H1 (cell line): ENCODE measurements around the gene OR1I1. TPM values are rescaled to one million over a fixed set of nuclear protein-coding genes. Genes with fewer than 3 reads are reported as not detected.

Experiments used
- CTCF ChIA-PET: fragments of 300-600 bp; sonication (Branson Sonifier 250); formaldehyde crosslinking; loops from one replicate; lab custom pipeline; 2021; ENCODE audit not compliant: partially characterized antibody; lab: Charles Lee
- POLR2A ChIA-PET: fragments of 300-600 bp; sonication (Branson Sonifier 250); formaldehyde crosslinking; loops from one replicate; lab custom pipeline; 2021; ENCODE audit warnings: inconsistent platforms; ENCODE audit not compliant: partially characterized antibody; lab: Charles Lee
- DNase-seq, 2 experiments: peaks; one replicate each; pipeline versions ENCODE4 v3.0.0 to v3.0.0-alpha.2; 2010 to 2022; ENCODE audit warnings: low spot score in 2 of 2, low read depth in 1 of 2, mixed read lengths in 1 of 2
- FAIRE-seq: peaks from 2 replicates; lab custom pipeline; 2011; peaks lifted over from hg19 to GRCh38; lab: Jason Lieb, UNC
- H2AFZ ChIP-seq: 2 replicates; pipeline ENCODE4 v1.8.1; 2012; ENCODE audit warnings: low read length, inconsistent platforms
- H2AK5ac ChIP-seq: 2 replicates; pipeline ENCODE4 v1.6.1; 2013; ENCODE audit warnings: low read depth, low read length
- H2BK120ac ChIP-seq: replicated peaks from 2 replicates; pipeline ENCODE3; 2013; ENCODE audit warnings: low read depth, low read length, inconsistent platforms
- H2BK12ac ChIP-seq: 2 replicates; pipeline ENCODE4 v1.6.1; 2013; ENCODE audit warnings: low read depth, low read length
- H2BK15ac ChIP-seq: 2 replicates; pipeline ENCODE4 v1.6.1; 2013; ENCODE audit warnings: low read length
- H2BK20ac ChIP-seq: 2 replicates; pipeline ENCODE4 v1.6.1; 2013; ENCODE audit warnings: low read length
- H2BK5ac ChIP-seq: 2 replicates; pipeline ENCODE4 v1.6.1; 2013; ENCODE audit warnings: low read depth, low read length
- H3K14ac ChIP-seq: 2 replicates; pipeline ENCODE4 v1.6.1; 2013; ENCODE audit warnings: inconsistent platforms; ENCODE audit not compliant: insufficient read length
- H3K18ac ChIP-seq: 2 replicates; pipeline ENCODE4 v1.6.1; 2013; ENCODE audit warnings: low read length; ENCODE audit errors: extremely low read depth
- H3K23ac ChIP-seq: 2 replicates; pipeline ENCODE4 v1.6.1; 2013; ENCODE audit warnings: inconsistent platforms; ENCODE audit not compliant: insufficient read length
- H3K23me2 ChIP-seq: 2 replicates; pipeline ENCODE4 v1.6.1; 2013; ENCODE audit warnings: low read depth, low read length
- H3K27ac ChIP-seq: 2 replicates; pipeline ENCODE4 v1.6.1; 2011; ENCODE audit warnings: low read depth, low read length, inconsistent platforms
- H3K27me3 ChIP-seq, 4 experiments: replicated peaks in 1 of 4; 1 replicate in 1 of 4; 2 replicates in 3 of 4; pipeline versions ENCODE4 v1.6.1 to v1.8.1; 2011 to 2013; ENCODE audit warnings: low read length in 3 of 4, mild to moderate bottlenecking in 3 of 4, inconsistent platforms in 2 of 4, mixed read lengths in 2 of 4, moderate library complexity in 1 of 4; ENCODE audit not compliant: control insufficient read depth in 3 of 4, insufficient read depth in 3 of 4; ENCODE audit errors: extremely low read depth in 1 of 4
- H3K36me3 ChIP-seq, 4 experiments: 2 replicates each; pipeline versions ENCODE4 v1.6.1 to v1.8.1; 2011 to 2013; ENCODE audit warnings: mild to moderate bottlenecking in 4 of 4, low read length in 3 of 4, moderate library complexity in 2 of 4, control low read depth in 1 of 4, inconsistent platforms in 1 of 4; ENCODE audit not compliant: insufficient read depth in 4 of 4, control insufficient read depth in 2 of 4
- H3K4ac ChIP-seq: replicated peaks from 2 replicates; pipeline ENCODE3; 2013; ENCODE audit warnings: low read length, low read depth, mixed read lengths, inconsistent platforms; ENCODE audit not compliant: insufficient read length
- H3K4me1 ChIP-seq, 4 experiments: replicated peaks in 1 of 4; 1 replicate in 1 of 4; 2 replicates in 3 of 4; pipeline versions ENCODE4 v1.6.1 to v1.8.1; 2011 to 2013; ENCODE audit warnings: low read length in 3 of 4, inconsistent platforms in 2 of 4, mixed read lengths in 1 of 4; ENCODE audit not compliant: insufficient read depth in 4 of 4, control insufficient read depth in 3 of 4
- H3K4me2 ChIP-seq, 2 experiments: 2 replicates each; pipeline versions ENCODE4 v1.6.1 to v1.8.1; 2011 to 2013; ENCODE audit warnings: low read depth in 2 of 2, low read length in 2 of 2, control low read depth in 1 of 2, inconsistent platforms in 1 of 2, mild to moderate bottlenecking in 1 of 2; ENCODE audit not compliant: insufficient read depth in 1 of 2
- H3K4me3 ChIP-seq, 4 experiments: fragments of 200-600, 300-600 bp in 1 of 4; sonication (generic), shearing (Covaris generic), sonication (Bioruptor Twin) in 1 of 4; 2 replicates each; pipeline versions ENCODE4 v1.5.1 to v1.8.1; 2011 to 2016; ENCODE audit warnings: low read length in 4 of 4, low read depth in 3 of 4, control low read depth in 2 of 4, inconsistent platforms in 2 of 4, mild to moderate bottlenecking in 2 of 4, mixed read lengths in 1 of 4, moderate library complexity in 1 of 4; ENCODE audit not compliant: insufficient read depth in 2 of 4; ENCODE audit errors: extremely low read depth in 1 of 4
- H3K56ac ChIP-seq: replicated peaks from 2 replicates; pipeline ENCODE3; 2013; ENCODE audit warnings: low read depth, mild to moderate bottlenecking, mixed read lengths, low read length, inconsistent platforms; ENCODE audit not compliant: insufficient read length
- H3K79me1 ChIP-seq: 2 replicates; pipeline ENCODE4 v1.6.1; 2013; ENCODE audit warnings: low read depth, low read length, control low read depth
- H3K79me2 ChIP-seq, 2 experiments: 2 replicates each; pipeline versions ENCODE4 v1.6.1 to v1.8.1; 2012 to 2013; ENCODE audit warnings: low read length in 2 of 2, mild to moderate bottlenecking in 2 of 2, inconsistent platforms in 1 of 2; ENCODE audit not compliant: insufficient read depth in 2 of 2, control insufficient read depth in 1 of 2
- H3K9ac ChIP-seq, 4 experiments: replicated peaks in 1 of 4; 1 replicate in 1 of 4; 2 replicates in 3 of 4; pipeline versions ENCODE4 v1.6.1 to v1.8.1; 2011 to 2013; ENCODE audit warnings: low read depth in 3 of 4, low read length in 3 of 4, control low read depth in 2 of 4, mild to moderate bottlenecking in 2 of 4, moderate library complexity in 2 of 4, inconsistent platforms in 1 of 4; ENCODE audit errors: extremely low read depth in 1 of 4
- H3K9me3 ChIP-seq, 2 experiments: 2 replicates each; pipeline versions ENCODE4 v1.6.1 to v1.8.1; 2012 to 2013; ENCODE audit warnings: mild to moderate bottlenecking in 2 of 2, moderate library complexity in 2 of 2, control low read depth in 1 of 2, inconsistent platforms in 1 of 2, low read depth in 1 of 2, low read length in 1 of 2, mixed read lengths in 1 of 2; ENCODE audit not compliant: insufficient read depth in 2 of 2
- H4K20me1 ChIP-seq, 2 experiments: replicated peaks in 1 of 2; 2 replicates each; pipeline versions ENCODE3 to v1.8.1; 2011 to 2013; ENCODE audit warnings: inconsistent platforms in 2 of 2, low read length in 2 of 2, mild to moderate bottlenecking in 1 of 2; ENCODE audit not compliant: insufficient read depth in 2 of 2, control insufficient read depth in 1 of 2
- H4K5ac ChIP-seq: 2 replicates; pipeline ENCODE4 v1.6.1; 2013; ENCODE audit warnings: low read length, low read depth, mixed read lengths, inconsistent platforms; ENCODE audit not compliant: insufficient read length
- H4K8ac ChIP-seq: 2 replicates; pipeline ENCODE4 v1.8.0; 2013; ENCODE audit warnings: mild to moderate bottlenecking, moderate library complexity, low read length, inconsistent platforms; ENCODE audit not compliant: insufficient read depth; ENCODE audit errors: extremely low read depth
- H4K91ac ChIP-seq: replicated peaks from 2 replicates; pipeline ENCODE3; 2013; ENCODE audit warnings: low read length, mixed read lengths, inconsistent platforms; ENCODE audit not compliant: insufficient read length
- ASH2L ChIP-seq: fragments of 200-600, 300-600 bp; sonication (generic); IDR thresholded peaks from one replicate; pipeline ENCODE4 v1.7.1; 2017; ENCODE audit warnings: low read length
- BCL11A ChIP-seq, 2 experiments: IDR thresholded peaks; one replicate each; pipeline ENCODE4 v1.6.1; 2011; ENCODE audit warnings: low read depth in 2 of 2, low read length in 2 of 2, mild to moderate bottlenecking in 2 of 2
- BRCA1 ChIP-seq: IDR thresholded peaks from 2 replicates; pipeline ENCODE4 v1.6.1; 2012; ENCODE audit warnings: low read depth, low read length, improper control_type of control experiment
- POLR2A ChIP-seq, 2 experiments: IDR thresholded peaks; 1 replicate in 1 of 2; 2 replicates in 1 of 2; pipeline ENCODE4 v1.6.1; 2011; ENCODE audit warnings: low read depth in 2 of 2, low read length in 2 of 2, mild to moderate bottlenecking in 2 of 2; ENCODE audit errors: control extremely low read depth in 1 of 2
- TCF12 ChIP-seq: IDR thresholded peaks from 2 replicates; pipeline ENCODE4 v1.6.1; 2011; ENCODE audit warnings: low read depth, mild to moderate bottlenecking, low read length
- WGBS, 2 experiments: shearing (Covaris generic) in 1 of 2; methylation state at CpG; one replicate each; pipeline versions ENCODE4 v1.1.6 to v1.1.7; 2013 to 2015; ENCODE audit warnings: low lambda C conversion rate in 2 of 2, mixed read lengths in 2 of 2, inconsistent platforms in 1 of 2, low coverage in 1 of 2, missing lambda C conversion rate in 1 of 2; ENCODE audit not compliant: insufficient replicate concordance in 2 of 2, insufficient coverage in 1 of 2, insufficient read length in 1 of 2; ENCODE audit errors: extremely low coverage in 1 of 2, missing lambda C conversion rate in 1 of 2; 5-methylcytosine and 5-hydroxymethylcytosine counted together
- polyA plus RNA-seq, 7 experiments: library from polyadenylated mRNA; depleted of rRNA in 3 of 7; stranded (reverse) in 5 of 7; unstranded in 2 of 7; fragments of >200 nt in 5 of 7; fragments of 200-250 nt in 2 of 7; gene quantifications; 1 replicate in 5 of 7; 2 replicates in 1 of 7; 4 replicates in 1 of 7; pipeline versions ENCODE4 v1.2.1 to v1.2.3, GENCODE V29; 2011 to 2013; ENCODE audit warnings: missing spikeins in 2 of 7, mixed read lengths in 2 of 7
- total RNA-seq: library from RNA; stranded (reverse); fragmentation: NEBNext Ultra II Directional; extraction: Animal tissue kit (Norgen Biotek cat#: 25700); gene quantifications from 2 replicates; pipeline ENCODE4 v1.2.1, GENCODE V29; 2021
- TF ChIP-seq, protein P1 (sequence below): IDR thresholded peaks from 2 replicates; pipeline ENCODE4 v1.6.1; 2012; ENCODE audit warnings: inconsistent platforms

Gene OR1I1
- total and polyA plus RNA-seq, 2 of the 8 experiments (the other 6 are each of a cell fraction or from before 2014, with no cell fraction given) = not detected

DNA sequence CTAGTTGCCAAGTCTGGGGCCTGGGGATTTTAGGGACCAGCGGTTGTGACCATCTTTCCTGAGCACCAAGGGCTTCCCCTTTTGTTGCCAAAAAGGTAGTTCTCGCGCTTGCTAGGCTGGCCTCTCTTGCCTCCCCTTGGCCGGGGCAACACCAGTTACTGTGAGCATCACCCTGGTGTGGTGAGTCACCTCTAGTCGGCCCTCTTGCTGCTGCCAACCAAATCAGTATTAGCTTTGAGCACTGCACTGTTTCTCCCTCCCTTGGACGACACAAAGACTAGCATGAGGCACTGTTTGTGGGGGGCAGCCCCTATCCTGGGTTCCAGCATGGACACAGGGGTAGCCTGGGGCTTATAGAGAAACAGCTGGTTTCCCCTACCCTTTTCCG is 32.1 kb downstream of the OR1I1 start:
- no peak overlapping the region for H3K14ac ChIP-seq
- H2AK5ac ChIP-seq = no peak overlapping the region
- ChIA-PET POLR2A (interaction anchor here (0.9 to 7.9 kb wide), 5 partner anchors 11 to 265 kb away, joined by 4 to 67 read pairs (median 5); partner anchors contain the start of gene AKAP8), CTCF (interaction anchor here (0.9 to 4.5 kb wide), 4 partner anchors 8 to 69 kb away, joined by 3 to 37 read pairs (median 4); no protein-coding TSS in a partner anchor)
- H3K56ac ChIP-seq = no peak overlapping the region
- no peak overlapping the region for H3K27ac ChIP-seq
- peaks cover 28 to 81% (median 65%) of the 10 kb centered on the region in 4 experiments for H3K36me3 ChIP-seq
- H3K9me3 ChIP-seq = peaks cover 4 to 5% of the 10 kb centered on the region in 2 experiments; a peak in 1 of 4 replicates
- no peak overlapping the region for H3K18ac ChIP-seq
- 93% methylated on average over 7 of the region's 7 CpGs; no CpG with 5 or more reads in 1 of the 2 experiments for WGBS, 2 experiments
- no peaks in the 10 kb centered on the region for H3K27me3 ChIP-seq
- no peak overlapping the region for H2BK15ac ChIP-seq
- no peak overlapping the region for H2BK120ac ChIP-seq
- no peak overlapping the region for H4K91ac ChIP-seq
- FAIRE-seq = no peak
- peaks cover 2 to 11% of the 10 kb centered on the region in 2 experiments for H4K20me1 ChIP-seq
- no peak overlapping the region for H4K5ac ChIP-seq
- H3K23ac ChIP-seq = no peak overlapping the region
- H4K8ac ChIP-seq = no peak overlapping the region
- DNase-seq = no peak
- H3K4me3 ChIP-seq = no peak overlapping the region
- TF ChIP-seq, protein P1, sequence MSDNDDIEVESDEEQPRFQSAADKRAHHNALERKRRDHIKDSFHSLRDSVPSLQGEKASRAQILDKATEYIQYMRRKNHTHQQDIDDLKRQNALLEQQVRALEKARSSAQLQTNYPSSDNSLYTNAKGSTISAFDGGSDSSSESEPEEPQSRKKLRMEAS = no peak
- TF ChIP-seq TCF12 (no peak), BRCA1 (no peak), POLR2A (IDR thresholded peaks at IDR 0.05; ENCODE audit: control extremely low read depth in 1 of 2, low read depth in 2 of 2, low read length in 2 of 2) (no peak), ASH2L (no peak), BCL11A (IDR thresholded peaks at IDR 0.05; ENCODE audit: low read depth in 2 of 2, low read length in 2 of 2) (no peak)
- no peak overlapping the region for H2BK12ac ChIP-seq
- H2BK5ac ChIP-seq = no peak overlapping the region
- no peaks in the 10 kb centered on the region for H3K79me1 ChIP-seq
- H3K79me2 ChIP-seq = no peaks in the 10 kb centered on the region
- no peak overlapping the region for H3K4me2 ChIP-seq
- H2BK20ac ChIP-seq = no peak overlapping the region
- H3K4me1 ChIP-seq = no peaks in the 10 kb centered on the region
- H3K4ac ChIP-seq = no peak overlapping the region
- H3K9ac ChIP-seq = no peak overlapping the region
- H2AFZ ChIP-seq = no peak overlapping the region
- H3K23me2 ChIP-seq = no peaks in the 10 kb centered on the region
